ENCODE data around the gene LDAH. TPM values are rescaled to one million over a fixed set of nuclear protein-coding genes. Genes with fewer than 3 reads are reported as not detected.

LDAH gene
- polyA plus RNA-seq, 3 donors: 24.7 to 41.7 (median 29.6) TPM

DNA sequence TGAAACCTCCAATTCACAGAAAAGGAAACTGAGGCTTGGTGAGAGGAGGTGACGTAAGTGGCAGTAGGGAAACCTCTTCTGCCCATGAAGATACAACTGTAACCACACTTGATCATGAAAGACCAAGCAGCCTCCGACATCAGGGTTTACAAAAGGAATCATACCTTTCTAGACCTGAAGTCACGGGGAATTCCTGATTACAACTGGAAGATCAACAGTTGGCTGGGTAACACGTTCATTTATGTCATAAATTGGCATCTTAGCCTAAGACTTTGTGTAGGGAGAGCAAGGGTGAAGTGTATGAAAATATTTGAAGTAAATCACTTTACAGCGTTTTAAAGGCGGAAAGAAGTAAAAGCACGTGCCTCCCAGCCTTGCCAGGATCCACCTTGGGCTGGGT is 172.9 kb downstream of the LDAH start:
- DNase-seq (ENCODE audit: extremely low read depth in 1 of 11, low read depth in 9 of 11, low spot score in 4 of 11): no peak

DNA sequence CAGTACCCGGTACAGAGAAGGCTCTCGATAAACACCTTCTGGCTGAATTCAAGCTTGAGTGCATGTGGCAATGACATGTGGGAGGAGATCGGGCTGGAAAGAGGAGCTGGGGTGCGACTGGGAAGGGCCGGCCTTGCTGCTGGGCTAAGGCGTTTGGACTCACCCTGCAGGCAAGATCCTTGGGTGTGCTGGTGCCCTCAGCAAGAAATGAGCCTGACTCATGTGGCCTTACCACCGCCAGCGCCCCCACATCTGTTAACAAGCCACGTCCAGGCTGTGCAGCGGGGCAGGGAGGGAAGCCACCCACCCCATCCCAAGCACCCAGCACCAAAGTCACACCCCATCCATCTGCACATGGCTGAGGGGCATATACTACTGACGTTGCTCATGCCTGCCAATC is 173.3 kb downstream of the LDAH start:
- DNase-seq (ENCODE audit: extremely low read depth in 1 of 11, low read depth in 9 of 11, low spot score in 4 of 11): no peak

DNA sequence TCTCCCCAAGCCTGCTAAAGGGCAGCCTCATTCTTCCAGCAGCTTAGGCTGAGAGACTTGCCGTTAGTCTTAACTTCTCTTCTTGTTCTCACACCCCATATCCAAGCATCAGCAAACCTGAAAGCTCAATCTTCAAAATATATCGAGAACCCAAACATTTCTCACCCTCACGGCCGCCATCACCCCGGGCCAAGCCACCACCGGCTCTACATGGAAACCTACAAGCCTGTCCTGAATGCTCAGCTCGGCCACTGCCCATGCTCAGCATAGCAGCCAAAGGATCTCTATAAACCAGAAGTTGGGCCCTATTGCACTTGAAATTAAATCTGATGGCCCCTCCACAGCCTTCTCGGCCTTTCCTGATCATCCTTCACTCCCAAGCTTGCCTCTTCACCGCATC is 174.1 kb downstream of the LDAH start:
- DNase-seq (ENCODE audit: extremely low read depth in 1 of 11, low read depth in 9 of 11, low spot score in 4 of 11): no peak

DNA sequence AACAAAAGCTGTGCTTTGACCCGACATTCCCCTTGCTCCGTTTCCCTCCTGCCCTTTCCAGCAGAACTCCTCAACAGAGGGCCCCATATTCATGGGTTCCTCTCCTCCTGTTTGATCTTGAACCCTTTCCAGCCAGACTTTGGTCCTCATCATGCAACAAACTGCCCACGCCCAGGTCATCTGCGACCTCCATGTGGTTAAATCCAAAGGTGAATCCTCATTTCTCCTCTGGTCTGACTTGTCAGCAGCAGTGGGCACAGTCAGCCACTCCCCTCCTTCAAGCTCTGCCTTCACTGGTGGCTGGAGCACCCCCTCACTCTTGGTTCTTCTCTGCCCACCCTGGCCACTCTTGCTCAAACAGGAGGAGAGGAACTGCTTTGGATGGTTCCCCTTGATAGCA is 174.7 kb downstream of the LDAH start:
- no peak for DNase-seq (ENCODE audit: extremely low read depth in 1 of 11, low read depth in 9 of 11, low spot score in 4 of 11)

DNA sequence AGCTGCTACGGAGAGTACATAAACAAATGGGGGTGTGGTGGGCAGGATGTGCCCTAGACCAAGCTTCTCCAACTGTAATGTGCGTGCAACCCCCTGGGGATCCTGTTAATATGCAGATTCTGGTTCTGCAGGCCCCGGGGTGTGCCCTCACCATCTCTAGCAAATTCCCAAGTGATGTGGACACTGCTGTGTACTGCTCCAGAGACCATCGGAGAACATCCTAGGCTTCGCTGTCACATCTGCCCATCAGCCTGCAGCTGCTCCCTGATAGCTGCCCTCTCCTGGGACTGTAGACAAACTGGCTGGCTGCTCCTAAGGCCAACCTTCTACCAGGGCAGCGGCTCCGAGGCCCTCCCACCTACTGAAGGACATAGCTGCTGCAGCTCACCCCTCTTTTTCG is 175.2 kb downstream of the LDAH start:
- no peak for DNase-seq (ENCODE audit: extremely low read depth in 1 of 11, low read depth in 9 of 11, low spot score in 4 of 11)

DNA sequence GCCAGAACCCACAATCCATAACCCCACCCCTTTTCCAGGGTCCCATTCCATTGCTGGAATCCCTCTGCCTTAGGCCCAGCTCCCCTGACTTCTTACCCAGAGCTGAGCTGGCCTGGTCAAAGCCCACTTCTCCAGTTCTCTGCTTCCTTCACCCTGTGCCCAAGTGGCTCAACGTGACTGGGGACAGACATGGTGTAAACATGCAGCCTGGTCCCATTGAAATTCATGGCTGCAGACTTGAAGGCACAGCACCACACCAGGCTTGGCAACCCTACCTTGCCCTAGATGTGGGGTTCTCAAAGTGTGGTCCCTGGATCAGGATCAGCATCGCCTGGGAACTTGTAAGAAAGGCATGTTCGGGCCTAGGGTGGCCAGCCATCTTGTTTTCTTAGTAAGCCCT is 175.7 kb downstream of the LDAH start:
- DNase-seq (ENCODE audit: extremely low read depth in 1 of 11, low read depth in 9 of 11, low spot score in 4 of 11): no peak

DNA sequence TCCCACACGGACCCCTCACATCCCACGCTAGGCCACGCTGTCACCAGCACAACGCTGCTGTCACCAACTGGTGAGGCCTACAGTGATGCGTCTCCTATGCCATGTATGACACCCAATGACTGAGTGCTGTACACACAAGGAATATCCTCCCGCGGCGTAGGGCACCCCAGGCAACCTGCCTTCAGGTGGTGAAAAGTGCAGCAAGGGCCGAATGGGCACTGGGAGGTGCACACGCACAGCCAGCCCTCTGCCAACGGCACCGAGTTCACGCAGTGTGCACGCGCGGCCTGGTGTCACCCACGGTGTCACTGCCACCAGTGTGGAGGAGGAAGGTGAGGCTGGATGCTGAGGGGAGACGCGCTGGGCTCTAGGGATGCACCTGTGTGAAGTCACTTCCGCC is 176.5 kb downstream of the LDAH start:
- no peak for DNase-seq (ENCODE audit: extremely low read depth in 1 of 11, low read depth in 9 of 11, low spot score in 4 of 11)

DNA sequence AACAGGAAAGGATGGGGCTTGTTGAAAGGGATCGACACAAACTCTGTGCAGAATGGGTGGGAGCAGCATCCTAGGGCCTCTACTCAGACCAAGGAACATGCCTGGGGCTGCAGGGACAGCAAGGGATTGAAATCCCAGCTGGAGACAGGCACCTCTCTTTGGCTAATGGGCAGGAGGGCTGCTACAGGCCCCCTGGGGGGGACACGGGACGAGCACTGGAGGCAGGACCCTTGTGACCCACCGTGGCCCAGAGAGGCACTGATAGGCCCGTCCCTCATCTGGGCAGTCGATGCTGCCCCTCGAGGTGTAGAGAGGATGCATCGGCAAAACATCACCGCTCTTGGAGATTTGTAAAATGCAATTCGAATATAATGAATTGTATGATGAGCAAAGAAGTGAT is 177.1 kb downstream of the LDAH start:
- no peak for DNase-seq (ENCODE audit: extremely low read depth in 1 of 11, low read depth in 9 of 11, low spot score in 4 of 11)

DNA sequence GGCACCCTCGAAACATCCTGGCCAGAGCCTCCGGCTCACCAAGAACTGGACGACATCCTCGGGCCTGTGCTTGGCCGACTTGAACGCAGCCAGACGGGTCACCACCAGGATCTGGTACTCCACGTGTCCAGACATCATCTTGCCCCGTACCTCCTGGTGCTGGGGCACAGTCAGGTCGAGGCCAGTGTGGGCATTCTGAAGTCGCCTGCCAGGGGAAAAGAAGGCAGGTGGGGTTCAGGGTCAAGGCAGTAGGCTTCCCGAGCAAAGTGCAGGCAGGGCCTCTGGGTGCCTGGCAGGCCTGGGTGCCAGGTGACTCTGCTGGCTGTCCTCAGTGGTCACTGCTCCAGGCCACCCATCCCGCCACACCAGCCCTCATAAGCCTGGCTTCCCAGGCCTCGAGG is 177.6 kb downstream of the LDAH start:
- no peak for DNase-seq (ENCODE audit: extremely low read depth in 1 of 11, low read depth in 9 of 11, low spot score in 4 of 11)

DNA sequence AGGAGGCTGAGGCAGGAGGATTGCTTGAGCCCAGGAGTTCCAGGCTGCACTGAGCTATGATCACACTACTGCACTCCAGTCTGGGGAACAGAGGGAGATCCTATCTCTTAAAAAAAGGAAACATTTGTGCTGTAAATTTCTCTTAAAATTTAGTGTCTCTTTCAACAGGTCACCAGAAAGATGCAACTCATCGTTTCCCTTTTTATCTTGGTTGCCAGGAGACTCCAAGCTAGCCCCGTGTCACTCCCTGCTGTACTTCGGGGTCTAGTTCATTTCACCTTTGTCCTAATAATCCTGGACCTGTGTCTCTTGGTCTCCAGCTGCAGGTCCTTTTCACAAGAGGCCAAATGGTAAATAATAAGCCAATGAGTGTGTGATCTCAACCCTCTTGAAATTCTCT is 179.1 kb downstream of the LDAH start:
- no peak for DNase-seq (ENCODE audit: extremely low read depth in 1 of 11, low read depth in 9 of 11, low spot score in 4 of 11)

DNA sequence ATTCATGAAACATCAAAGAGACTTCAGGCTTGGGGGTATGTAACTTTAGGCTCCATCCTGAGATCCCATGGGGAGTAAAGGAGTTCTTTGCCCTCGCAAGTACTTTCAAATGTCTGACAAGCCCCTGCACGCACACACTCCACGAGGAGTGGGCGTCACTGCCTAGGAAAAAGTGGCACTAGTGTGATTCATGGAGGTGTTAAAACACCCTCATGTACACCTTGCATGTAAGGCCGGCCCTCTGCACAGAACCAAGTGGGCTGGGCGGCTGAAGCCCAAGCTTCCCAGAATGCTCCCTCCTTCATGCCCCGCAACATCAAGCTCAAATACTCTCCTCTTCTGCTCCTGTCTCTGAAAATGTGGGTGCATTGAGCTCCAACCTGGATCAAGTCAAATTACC is 179.8 kb downstream of the LDAH start:
- no peak for DNase-seq (ENCODE audit: extremely low read depth in 1 of 11, low read depth in 9 of 11, low spot score in 4 of 11)

DNA sequence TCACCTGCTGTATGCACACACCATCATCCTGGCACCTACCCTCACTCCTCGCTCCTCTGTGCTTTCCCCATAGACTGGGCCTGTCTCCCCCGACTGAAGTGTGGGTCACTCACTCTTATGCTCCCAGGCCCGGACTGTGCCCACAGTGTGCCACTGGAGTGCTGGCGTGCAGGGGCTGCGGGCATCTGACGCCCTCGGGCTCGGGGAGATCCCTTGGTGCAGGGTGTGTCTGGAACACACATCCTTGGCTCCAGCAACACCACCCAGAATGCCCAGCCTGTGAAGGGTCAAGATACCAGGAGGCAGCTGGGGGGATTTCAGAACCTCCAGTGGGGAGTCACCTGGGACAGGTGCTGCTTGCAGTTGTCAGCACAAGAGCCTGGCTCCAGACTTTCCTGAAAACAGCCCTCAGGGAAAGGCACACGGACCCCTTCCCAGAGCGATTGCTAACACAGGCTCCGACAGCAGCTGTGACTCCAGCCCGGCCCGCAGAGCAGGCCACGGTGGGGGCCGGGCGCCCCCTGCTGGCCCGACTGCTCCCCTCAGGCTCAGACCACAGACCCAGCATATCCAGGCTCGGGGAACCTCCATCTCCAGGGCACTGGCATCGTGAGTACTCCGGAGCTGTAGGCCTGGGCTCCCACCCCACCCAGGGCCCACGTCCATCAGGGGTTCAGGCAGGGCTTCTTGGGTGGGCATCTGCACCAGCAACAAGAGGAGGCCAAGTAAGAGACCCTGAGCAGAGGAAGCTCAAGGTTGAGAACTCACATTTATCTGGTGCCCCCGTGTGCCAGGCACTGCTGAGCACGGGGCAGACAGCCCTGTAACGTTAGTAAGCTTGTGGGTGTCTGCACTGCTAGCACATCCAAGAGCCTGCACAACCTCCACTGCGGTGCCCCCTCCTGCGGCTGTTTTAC is 180.6 kb downstream of the LDAH start:
- peak in 2 of 11 donors; percentile 73 to 75 for DNase-seq (ENCODE audit: extremely low read depth in 1 of 11, low read depth in 9 of 11, low spot score in 4 of 11)

DNA sequence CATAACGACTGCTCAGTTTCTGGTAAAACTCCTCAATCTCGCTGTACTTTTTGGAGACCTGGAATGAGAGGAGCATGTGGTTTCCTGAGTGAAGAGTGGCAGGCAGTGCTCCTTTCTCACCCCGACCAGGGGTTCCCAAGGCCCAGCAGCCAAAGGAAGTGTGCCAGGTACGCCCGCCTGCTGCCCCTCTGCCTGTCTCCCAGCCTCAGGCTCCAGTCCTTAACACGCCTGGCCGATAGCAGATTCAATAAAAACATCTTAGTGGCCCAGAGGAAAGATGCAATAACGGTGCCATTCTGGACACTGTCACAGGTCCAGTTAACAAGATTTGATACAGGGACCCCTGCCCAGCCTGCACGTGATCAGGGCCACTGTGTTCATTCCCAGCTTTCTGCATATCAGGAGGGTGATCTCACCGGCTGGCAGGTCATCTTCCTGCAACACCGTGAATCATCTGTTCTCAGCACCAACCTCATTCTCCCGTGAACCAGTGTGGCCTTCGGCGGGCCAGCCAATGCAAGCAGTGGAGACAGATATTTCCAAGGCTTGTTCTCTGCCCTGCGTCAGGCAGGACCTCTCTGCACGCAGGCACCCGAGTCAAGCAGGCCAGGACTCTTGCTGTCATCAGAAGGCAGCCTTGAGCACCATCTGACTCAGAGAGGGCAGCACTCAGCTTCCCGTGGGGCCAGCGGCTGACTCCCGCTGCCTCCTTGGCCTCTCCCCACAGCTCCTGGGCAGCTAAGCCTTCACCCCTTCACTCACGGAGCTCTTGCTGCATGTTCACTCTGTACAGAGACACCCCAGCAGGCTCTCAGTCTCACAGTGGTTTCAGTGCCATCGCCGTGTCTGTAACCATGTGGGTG is 181.5 kb downstream of the LDAH start:
- no peak for DNase-seq (ENCODE audit: extremely low read depth in 1 of 11, low read depth in 9 of 11, low spot score in 4 of 11)

DNA sequence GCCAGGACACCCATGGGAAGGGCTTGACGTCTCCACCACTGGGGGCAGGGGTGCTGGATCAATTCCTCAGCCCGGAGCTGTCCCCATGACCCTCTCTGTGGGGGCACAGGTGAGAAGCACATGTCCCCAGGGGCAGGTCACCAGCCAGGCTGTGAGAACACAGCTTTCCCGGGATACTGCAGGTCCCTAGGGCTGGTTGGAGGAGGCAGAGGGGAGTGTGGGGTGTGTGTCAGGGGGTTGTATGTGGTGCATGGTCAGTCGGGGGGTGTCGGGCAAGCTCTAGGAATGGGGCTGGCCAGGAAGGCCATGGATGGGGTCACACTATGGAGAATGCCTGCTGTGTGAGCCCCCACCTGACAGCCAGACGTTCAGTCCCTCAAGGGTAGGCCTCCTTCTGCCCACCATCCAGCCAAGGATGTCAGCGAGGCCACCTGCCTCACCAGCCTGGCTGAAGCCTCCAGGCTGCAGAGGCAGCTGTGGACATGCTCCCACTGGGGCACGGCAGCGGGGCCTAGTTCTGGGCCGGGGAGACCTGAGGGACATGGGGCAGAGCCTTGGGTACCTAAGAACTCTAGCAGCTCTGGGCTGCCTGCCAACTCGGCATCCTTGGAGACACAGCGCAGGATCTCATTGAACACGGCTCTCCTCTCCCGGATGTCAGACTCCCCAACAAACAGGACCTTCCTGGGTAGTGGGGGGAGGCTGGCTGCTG is 182.3 kb downstream of the LDAH start:
- DNase-seq (ENCODE audit: extremely low read depth in 1 of 11, low read depth in 9 of 11, low spot score in 4 of 11): no peak

DNA sequence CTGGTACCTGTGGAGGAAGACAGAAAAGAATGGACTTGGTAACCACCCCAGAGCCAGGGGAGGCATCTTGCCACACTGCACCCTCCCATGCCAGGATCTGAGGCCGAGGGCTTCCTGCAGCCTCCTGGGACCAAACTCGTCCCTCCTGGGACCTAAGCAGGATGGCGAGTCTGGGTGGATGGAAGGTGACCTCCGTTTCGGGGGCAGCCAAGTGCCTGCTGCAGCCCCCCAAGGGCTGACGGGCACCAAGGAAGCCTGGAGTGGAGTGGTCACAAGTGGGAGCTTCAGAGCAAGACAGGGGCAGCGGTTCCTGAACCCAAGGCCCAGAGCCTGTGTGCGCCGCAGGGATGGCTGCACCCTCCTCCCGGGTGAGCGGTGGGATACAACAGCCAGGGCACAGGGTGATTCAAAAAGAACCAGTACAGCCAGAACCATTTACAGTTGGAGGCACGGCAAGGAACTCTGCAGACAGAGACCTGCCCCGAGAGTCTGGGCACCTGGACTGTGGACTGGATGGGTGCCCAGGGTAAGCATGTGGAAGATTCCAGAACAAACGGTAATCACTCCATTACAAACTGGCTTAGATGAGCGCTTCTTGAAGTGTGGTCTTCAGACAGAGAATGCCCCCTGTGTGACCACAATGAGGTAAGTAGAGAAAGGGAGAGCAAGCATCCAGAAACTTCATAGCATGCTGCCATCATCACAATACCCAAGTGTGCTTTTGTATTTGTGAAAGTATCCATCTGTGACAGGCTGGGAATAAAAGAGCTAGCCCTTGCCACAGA is 184.1 kb downstream of the LDAH start:
- no peak for DNase-seq (ENCODE audit: extremely low read depth in 1 of 11, low read depth in 9 of 11, low spot score in 4 of 11)

DNA sequence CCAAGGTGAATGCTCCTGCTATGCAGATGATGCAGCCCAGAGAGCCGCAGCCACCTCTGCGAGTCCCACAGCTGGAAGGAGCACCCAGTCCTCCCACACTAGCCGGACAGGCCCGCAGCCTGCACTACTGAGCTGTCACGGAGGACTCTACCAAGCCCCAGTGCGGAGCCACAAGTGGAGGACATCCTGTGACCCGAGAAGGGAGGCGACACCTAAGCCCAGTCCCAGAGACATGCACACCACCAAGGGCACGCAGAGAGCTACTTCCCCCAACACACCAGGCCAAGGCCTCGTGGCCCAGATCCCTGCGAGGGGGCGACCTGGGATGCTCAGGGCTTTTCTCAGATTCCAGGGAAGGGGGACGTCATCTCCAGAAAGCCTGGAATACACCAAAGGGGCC is 184.9 kb downstream of the LDAH start:
- no peak for DNase-seq (ENCODE audit: extremely low read depth in 1 of 11, low read depth in 9 of 11, low spot score in 4 of 11)

DNA sequence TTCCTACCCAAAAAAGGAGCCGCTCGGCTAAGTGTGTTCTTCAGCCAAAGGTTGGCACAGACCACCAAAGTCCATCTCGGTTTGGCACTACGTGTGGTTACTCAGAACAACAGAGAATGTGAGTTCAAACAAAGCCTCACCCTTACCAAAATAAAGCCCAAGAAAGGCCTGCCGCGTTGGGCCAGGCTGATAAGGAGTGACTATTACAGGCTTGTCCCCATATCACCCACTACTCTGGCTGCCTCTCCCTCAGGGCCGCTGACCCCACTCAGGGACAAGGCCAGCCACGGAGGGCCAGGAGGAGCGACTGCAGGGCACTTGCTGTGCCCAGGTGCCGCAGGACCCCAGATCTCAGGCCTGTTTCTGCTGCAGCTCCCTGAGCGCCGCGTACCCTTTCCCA is 185.8 kb downstream of the LDAH start:
- no peak for DNase-seq (ENCODE audit: extremely low read depth in 1 of 11, low read depth in 9 of 11, low spot score in 4 of 11)

DNA sequence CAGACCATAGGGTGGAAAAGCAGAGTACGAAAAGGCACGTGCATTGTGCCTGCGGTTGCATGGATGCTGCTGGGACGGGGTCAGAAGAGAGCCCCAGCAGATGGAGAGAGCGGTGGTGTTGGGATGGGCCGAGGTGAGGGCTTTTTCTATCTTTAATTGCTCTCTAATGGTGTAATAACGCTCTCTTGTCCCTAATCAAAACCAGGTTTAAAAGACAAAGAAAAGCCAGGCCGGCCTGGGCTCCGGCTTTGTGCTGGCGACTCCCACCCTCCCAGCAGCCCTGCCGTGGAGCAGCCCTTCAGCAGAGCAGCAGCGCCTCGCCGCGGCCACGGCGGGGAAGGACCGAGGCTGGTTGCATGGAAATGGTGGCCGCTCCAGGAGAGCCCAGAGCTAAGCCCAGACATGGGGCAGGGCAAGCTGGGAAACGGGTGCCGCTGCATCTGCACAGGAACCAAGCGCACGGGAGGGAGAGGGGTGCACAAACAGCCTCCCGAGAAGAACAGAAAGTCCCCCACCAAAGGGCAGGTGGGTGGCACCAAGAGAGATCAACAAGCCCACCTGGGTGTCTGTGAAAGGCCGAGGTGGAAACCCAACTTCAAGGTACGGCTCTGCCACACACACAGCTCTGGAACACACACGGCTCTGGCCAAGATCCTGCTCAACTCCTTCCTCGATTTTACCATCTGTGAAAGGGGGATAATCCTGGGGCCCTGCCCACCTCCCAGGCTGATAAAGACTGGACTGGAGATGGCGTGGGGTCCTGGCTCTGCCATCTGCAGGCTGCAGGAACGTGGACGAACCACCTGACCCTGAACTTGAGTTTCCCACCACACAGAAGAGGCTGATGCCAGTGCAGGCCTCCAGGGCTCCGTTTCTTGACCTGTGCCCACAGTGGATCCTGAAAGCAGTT is 187.0 kb downstream of the LDAH start:
- peak in 6 of 11 donors; percentile 67 to 82 (median 76) for DNase-seq (ENCODE audit: extremely low read depth in 1 of 11, low read depth in 9 of 11, low spot score in 4 of 11)
